HepG2 (cell line): Measurements from ENCODE around the gene RSPH1. TPM values are rescaled to one million over a fixed set of nuclear protein-coding genes. Genes with fewer than 3 reads are reported as not detected.

Source experiments
- ATAC-seq: fragments of 200-7000 bp; cut with Tn5 transposase; 3 replicates; pipeline ENCODE4 v1.9.1; 2020; ENCODE audit warnings: mild to moderate bottlenecking, moderate library complexity
- BruUV-seq: library from RNA; stranded (reverse); fragments of 400-500 nt; replicated peaks from 2 replicates; lab custom pipeline; 2021; lab: Mats Ljungman, UMichigan
- CTCF ChIA-PET: fragments of 300-600 bp; formaldehyde crosslinking; extraction: SDS; loops from one replicate; lab custom pipeline; 2021; ENCODE audit warnings: low total read pairs, inconsistent platforms, low intra/inter-chr PET ratio; lab: Yijun Ruan, JAX
- POLR2A ChIA-PET: fragments of 350-600 bp; sonication (Branson Sonifier 250); formaldehyde crosslinking; loops from one replicate; lab custom pipeline; 2020; ENCODE audit warnings: antibody characterized with exemption, inconsistent platforms; lab: Yijun Ruan, JAX
- DNase-seq: peaks from one replicate; pipeline ENCODE4 v3.0.0-alpha.2; 2015; ENCODE audit warnings: low spot score
- FAIRE-seq: peaks from 3 replicates; lab custom pipeline; 2011; peaks lifted over from hg19 to GRCh38; lab: Jason Lieb, UNC
- H2AFZ ChIP-seq: one replicate; pipeline ENCODE4 v1.6.1; 2011; ENCODE audit warnings: low read length, inconsistent platforms
- H3K27ac ChIP-seq: fragments of 300-600 bp; 3 replicates; pipeline ENCODE4 v1.8.0; 2011; ENCODE audit warnings: mixed run types, mild to moderate bottlenecking, mixed read lengths, low read length, inconsistent platforms; ENCODE audit not compliant: insufficient read depth; ENCODE audit errors: extremely low read length
- H3K27me3 ChIP-seq, 2 experiments: fragments of 200-600 bp in 1 of 2; 2 replicates in 1 of 2; 3 replicates in 1 of 2; pipeline versions ENCODE4 v1.6.0 to v1.8.0; 2011; ENCODE audit warnings: low read length in 2 of 2, mild to moderate bottlenecking in 2 of 2, moderate library complexity in 2 of 2, inconsistent platforms in 1 of 2; ENCODE audit not compliant: insufficient read depth in 2 of 2, control insufficient read depth in 1 of 2
- H3K36me3 ChIP-seq, 2 experiments: fragments of 200-600 bp in 1 of 2; replicated peaks in 1 of 2; 2 replicates in 1 of 2; 3 replicates in 1 of 2; pipeline versions ENCODE4 v1.5.1 to v1.8.0; 2011; ENCODE audit warnings: low read length in 2 of 2, inconsistent platforms in 1 of 2; ENCODE audit not compliant: insufficient read depth in 2 of 2, control insufficient read depth in 1 of 2
- H3K4me1 ChIP-seq: 2 replicates; pipeline ENCODE4 v1.5.1; 2012; ENCODE audit warnings: low read length, inconsistent platforms; ENCODE audit not compliant: insufficient read depth
- H3K4me2 ChIP-seq: 2 replicates; pipeline ENCODE4 v1.6.0; 2011; ENCODE audit warnings: low read depth, low read length, inconsistent platforms
- H3K4me3 ChIP-seq, 3 experiments: fragments of 200-600 bp in 1 of 3; sonication (generic), shearing (Covaris generic) in 1 of 3; replicated peaks in 1 of 3; 2 replicates each; pipeline ENCODE4 v1.5.1; 2011 to 2016; ENCODE audit warnings: low read length in 3 of 3, inconsistent platforms in 2 of 3, low read depth in 2 of 3, mild to moderate bottlenecking in 2 of 3, control low read depth in 1 of 3, mixed read lengths in 1 of 3; ENCODE audit not compliant: insufficient read depth in 1 of 3
- H3K79me2 ChIP-seq: one replicate; pipeline ENCODE4 v1.6.1; 2011; ENCODE audit warnings: low read length, inconsistent platforms; ENCODE audit not compliant: insufficient read depth
- H3K9ac ChIP-seq: 2 replicates; pipeline ENCODE4 v1.6.0; 2011; ENCODE audit warnings: mild to moderate bottlenecking, low read depth, low read length, inconsistent platforms; ENCODE audit not compliant: insufficient read depth
- H3K9me3 ChIP-seq: 2 replicates; pipeline ENCODE4 v1.5.1; 2012; ENCODE audit warnings: mild to moderate bottlenecking, low read length
- H4K20me1 ChIP-seq: 2 replicates; pipeline ENCODE4 v1.6.0; 2011; ENCODE audit warnings: inconsistent platforms, mild to moderate bottlenecking, low read length, moderate library complexity; ENCODE audit not compliant: insufficient read depth
- CBX2 ChIP-seq, 2 experiments: fragments of 200-600 bp in 1 of 2; sonication (generic); formaldehyde crosslinking in 1 of 2; IDR thresholded peaks; 2 replicates each; pipeline versions ENCODE4 v1.7.0 to v1.8.1; 2018 to 2022; ENCODE audit warnings: low read depth in 2 of 2, low read length in 1 of 2, mild to moderate bottlenecking in 1 of 2, missing genetic modification reagents in 1 of 2
- CENPT ChIP-seq: sonication (generic); formaldehyde crosslinking; IDR thresholded peaks from 2 replicates; pipeline ENCODE4 v1.8.0; 2022; ENCODE audit warnings: low read depth, mild to moderate bottlenecking, moderate library complexity, missing genetic modification reagents
- HNRNPLL ChIP-seq: fragments of 200-400 bp; formaldehyde crosslinking; IDR thresholded peaks from 2 replicates; pipeline ENCODE4 v1.6.1; 2017; ENCODE audit warnings: mild to moderate bottlenecking, low read depth, low read length; ENCODE audit not compliant: poor library complexity, severe bottlenecking
- SRSF4 ChIP-seq: fragments of 200-400 bp; formaldehyde crosslinking; IDR thresholded peaks from one replicate; pipeline ENCODE4 v1.6.1; 2018; ENCODE audit warnings: mild to moderate bottlenecking, low read depth, low read length, moderate library complexity; ENCODE audit not compliant: poor library complexity, severe bottlenecking
- YEATS2 ChIP-seq: sonication (generic); formaldehyde crosslinking; IDR thresholded peaks from 2 replicates; pipeline ENCODE4 v1.4.0; 2020; ENCODE audit warnings: missing genetic modification reagents, borderline replicate concordance
- ZNF737 ChIP-seq: sonication (generic); formaldehyde crosslinking; IDR thresholded peaks from 2 replicates; pipeline ENCODE4 v1.5.0; 2020; ENCODE audit warnings: missing genetic modification reagents, mild to moderate bottlenecking, borderline replicate concordance
- ZNF891 ChIP-seq: sonication (generic); formaldehyde crosslinking; IDR thresholded peaks from 2 replicates; pipeline ENCODE4 v1.5.0; 2020; ENCODE audit warnings: mild to moderate bottlenecking, missing genetic modification reagents
- WGBS: methylation state at CpG from one replicate; pipeline ENCODE4 v1.1.6; 2017; ENCODE audit warnings: low lambda C conversion rate; 5-methylcytosine and 5-hydroxymethylcytosine counted together
- in situ Hi-C: cut with HindIII; loops from 2 replicates; pipeline ENCODE4 v1.10.0; 2017; ENCODE audit warnings: low pct_unique_long_range_greater_than_20kb; ENCODE audit not compliant: extremely low pct_ligation_motif_present
- intact Hi-C: fragments of 100-400 bp; cut with micrococcal nuclease; formaldehyde crosslinking; loops from one replicate; pipeline ENCODE4 v1.10.0; 2022; ENCODE audit not compliant: unreplicated experiment
- polyA plus RNA-seq, 8 experiments: library from polyadenylated mRNA; depleted of rRNA in 3 of 8; stranded (reverse) in 7 of 8; unstranded in 1 of 8; fragments of >200 nt; fragmentation: Illumina TruSeq in 4 of 8; extraction: Trizol in 4 of 8; gene quantifications; 2 replicates each; pipeline versions ENCODE4 v1.2.1 to v1.2.3, GENCODE V29; 2011 to 2016; ENCODE audit warnings: low read depth in 4 of 8, missing spikeins in 1 of 8, mixed read lengths in 1 of 8; ENCODE audit not compliant: insufficient read depth in 1 of 8
- total RNA-seq, 5 experiments: library from RNA; depleted of rRNA; stranded (reverse); fragments of >200 nt; fragmentation: Illumina TruSeq; extraction: Trizol; gene quantifications; 2 replicates each; pipeline ENCODE4 v1.2.3, GENCODE V29; 2016; ENCODE audit warnings: low read depth in 1 of 5
- TF ChIP-seq, protein P1 (sequence below): sonication (generic); formaldehyde crosslinking; IDR thresholded peaks from 2 replicates; pipeline ENCODE4 v1.8.1; 2023; ENCODE audit warnings: missing genetic modification reagents, inconsistent platforms, borderline replicate concordance
- TF ChIP-seq, protein P2 (sequence below): sonication (generic); formaldehyde crosslinking; IDR thresholded peaks from 2 replicates; pipeline ENCODE4 v1.4.0; 2020; ENCODE audit warnings: mild to moderate bottlenecking, missing genetic modification reagents
- TF ChIP-seq, protein P3 (sequence below): sonication (generic); formaldehyde crosslinking; IDR thresholded peaks from 2 replicates; pipeline ENCODE4 v1.5.0; 2020; ENCODE audit warnings: missing genetic modification reagents

The RSPH1 gene
- total and polyA plus RNA-seq, 2 of the 13 experiments (the other 11 are each of a cell fraction or from before 2014, with no cell fraction given): not detected

- no peak for FAIRE-seq
- intact Hi-C loops: no loop called here
- H3K27ac ChIP-seq: no peak overlapping the region
- in situ Hi-C loops: no loop called here
- no peak overlapping the region for H3K9ac ChIP-seq
- H3K79me2 ChIP-seq: no peaks in the 10 kb centered on the region
- no peak overlapping the region for H2AFZ ChIP-seq
- ChIA-PET POLR2A (no interaction called here), CTCF (no interaction called here)
- H4K20me1 ChIP-seq: no peaks in the 10 kb centered on the region
- BruUV-seq: no TSS peak
- TF ChIP-seq CBX2 (IDR thresholded peaks at IDR 0.05; ENCODE audit: low read depth, low read length) (0 out of 2 replicates have a peak, but pooled peaks have one; percentile 54), CBX2 (CRISPR knock-in tag; IDR thresholded peaks at IDR 0.05; ENCODE audit: low read depth) (no peak), CENPT (CRISPR knock-in tag) (no peak)
- no peaks in the 10 kb centered on the region for H3K36me3 ChIP-seq
- peaks cover 7 to 43% of the 10 kb centered on the region in 2 experiments for H3K27me3 ChIP-seq
- ATAC-seq: no peak
- no peak overlapping the region for H3K4me3 ChIP-seq
- no peaks in the 10 kb centered on the region for H3K9me3 ChIP-seq
- H3K4me2 ChIP-seq: peak overlapping the region; percentile 73
- peaks cover 10% of the 10 kb centered on the region; the same call in 1 of the 2 replicates for H3K4me1 ChIP-seq
- DNase-seq: no peak
- 20% methylated on average over 5 of the region's 5 CpGs for WGBS
Measured at GRCh38 chr21:42514883-42515228, 18.8 kb upstream of the RSPH1 start.

- H3K9ac ChIP-seq: no peak overlapping the region
- H3K79me2 ChIP-seq: no peaks in the 10 kb centered on the region
- peak; percentile 52 for ATAC-seq
- H3K4me3 ChIP-seq: peak overlapping the region; percentile 37 to 69 (median 54); a peak in 5 of 6 replicates
- in situ Hi-C loops: no loop called here
- peaks cover 7 to 45% of the 10 kb centered on the region in 2 experiments for H3K27me3 ChIP-seq
- 2% methylated on average over 21 of the region's 77 CpGs for WGBS
- DNase-seq: no peak
- H3K27ac ChIP-seq: no peak overlapping the region
- no peaks in the 10 kb centered on the region for H4K20me1 ChIP-seq
- no TSS peak for BruUV-seq
- ChIA-PET CTCF (no interaction called here), POLR2A (no interaction called here)
- peaks cover 10% of the 10 kb centered on the region; the same call in 1 of the 2 replicates for H3K4me1 ChIP-seq
- H3K36me3 ChIP-seq: no peaks in the 10 kb centered on the region
- H3K9me3 ChIP-seq: no peaks in the 10 kb centered on the region
- FAIRE-seq: no peak
- intact Hi-C loops: no loop called here
- peak overlapping the region; percentile 73 for H3K4me2 ChIP-seq
- no peak overlapping the region for H2AFZ ChIP-seq
- TF ChIP-seq, protein P1, sequence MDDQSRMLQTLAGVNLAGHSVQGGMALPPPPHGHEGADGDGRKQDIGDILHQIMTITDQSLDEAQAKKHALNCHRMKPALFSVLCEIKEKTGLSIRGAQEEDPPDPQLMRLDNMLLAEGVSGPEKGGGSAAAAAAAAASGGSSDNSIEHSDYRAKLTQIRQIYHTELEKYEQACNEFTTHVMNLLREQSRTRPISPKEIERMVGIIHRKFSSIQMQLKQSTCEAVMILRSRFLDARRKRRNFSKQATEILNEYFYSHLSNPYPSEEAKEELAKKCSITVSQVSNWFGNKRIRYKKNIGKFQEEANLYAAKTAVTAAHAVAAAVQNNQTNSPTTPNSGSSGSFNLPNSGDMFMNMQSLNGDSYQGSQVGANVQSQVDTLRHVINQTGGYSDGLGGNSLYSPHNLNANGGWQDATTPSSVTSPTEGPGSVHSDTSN (CRISPR knock-in tag): no peak
- no peak for TF ChIP-seq SRSF4
- TF ChIP-seq, protein P2, sequence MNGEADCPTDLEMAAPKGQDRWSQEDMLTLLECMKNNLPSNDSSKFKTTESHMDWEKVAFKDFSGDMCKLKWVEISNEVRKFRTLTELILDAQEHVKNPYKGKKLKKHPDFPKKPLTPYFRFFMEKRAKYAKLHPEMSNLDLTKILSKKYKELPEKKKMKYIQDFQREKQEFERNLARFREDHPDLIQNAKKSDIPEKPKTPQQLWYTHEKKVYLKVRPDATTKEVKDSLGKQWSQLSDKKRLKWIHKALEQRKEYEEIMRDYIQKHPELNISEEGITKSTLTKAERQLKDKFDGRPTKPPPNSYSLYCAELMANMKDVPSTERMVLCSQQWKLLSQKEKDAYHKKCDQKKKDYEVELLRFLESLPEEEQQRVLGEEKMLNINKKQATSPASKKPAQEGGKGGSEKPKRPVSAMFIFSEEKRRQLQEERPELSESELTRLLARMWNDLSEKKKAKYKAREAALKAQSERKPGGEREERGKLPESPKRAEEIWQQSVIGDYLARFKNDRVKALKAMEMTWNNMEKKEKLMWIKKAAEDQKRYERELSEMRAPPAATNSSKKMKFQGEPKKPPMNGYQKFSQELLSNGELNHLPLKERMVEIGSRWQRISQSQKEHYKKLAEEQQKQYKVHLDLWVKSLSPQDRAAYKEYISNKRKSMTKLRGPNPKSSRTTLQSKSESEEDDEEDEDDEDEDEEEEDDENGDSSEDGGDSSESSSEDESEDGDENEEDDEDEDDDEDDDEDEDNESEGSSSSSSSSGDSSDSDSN (CRISPR knock-in tag): peak; percentile 47; the same call in 1 of the 2 replicates
- 0 out of 2 replicates have a peak, but pooled peaks have one; percentile 18 for TF ChIP-seq ZNF891 (CRISPR knock-in tag)
- no peak for TF ChIP-seq ZNF737 (CRISPR knock-in tag)
- TF ChIP-seq YEATS2 (CRISPR knock-in tag): no peak
- TF ChIP-seq, protein P3, sequence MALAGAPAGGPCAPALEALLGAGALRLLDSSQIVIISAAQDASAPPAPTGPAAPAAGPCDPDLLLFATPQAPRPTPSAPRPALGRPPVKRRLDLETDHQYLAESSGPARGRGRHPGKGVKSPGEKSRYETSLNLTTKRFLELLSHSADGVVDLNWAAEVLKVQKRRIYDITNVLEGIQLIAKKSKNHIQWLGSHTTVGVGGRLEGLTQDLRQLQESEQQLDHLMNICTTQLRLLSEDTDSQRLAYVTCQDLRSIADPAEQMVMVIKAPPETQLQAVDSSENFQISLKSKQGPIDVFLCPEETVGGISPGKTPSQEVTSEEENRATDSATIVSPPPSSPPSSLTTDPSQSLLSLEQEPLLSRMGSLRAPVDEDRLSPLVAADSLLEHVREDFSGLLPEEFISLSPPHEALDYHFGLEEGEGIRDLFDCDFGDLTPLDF (CRISPR knock-in tag): no peak
- peak; percentile 41 for TF ChIP-seq HNRNPLL
Measured at GRCh38 chr21:42513985-42514882, 18.2 kb upstream of the RSPH1 start.
